Astrocyte of the hippocampus (primary cell): ENCODE measurements around the gene ABCG2.
A peak's percentile ranks its signal among the peaks of the same experiment; 100 is the strongest.
"Not testable (repeated sequence)": the region's sequence is repeated elsewhere in the genome, so short reads cannot be mapped to it uniquely, and the experiment has no call there.

Experiments
- DNase-seq: peaks from one replicate; pipeline ENCODE4 v3.0.0; 2011; ENCODE audit warnings: low read depth, low spot score

The ABCG2 gene

GRCh38 chr4:88166608-88167007 lies 8.2 kb upstream of the ABCG2 start:
- DNase-seq, result no peak

GRCh38 chr4:88163336-88163735 lies 4.9 kb upstream of the ABCG2 start:
- DNase-seq, result no peak

DNA sequence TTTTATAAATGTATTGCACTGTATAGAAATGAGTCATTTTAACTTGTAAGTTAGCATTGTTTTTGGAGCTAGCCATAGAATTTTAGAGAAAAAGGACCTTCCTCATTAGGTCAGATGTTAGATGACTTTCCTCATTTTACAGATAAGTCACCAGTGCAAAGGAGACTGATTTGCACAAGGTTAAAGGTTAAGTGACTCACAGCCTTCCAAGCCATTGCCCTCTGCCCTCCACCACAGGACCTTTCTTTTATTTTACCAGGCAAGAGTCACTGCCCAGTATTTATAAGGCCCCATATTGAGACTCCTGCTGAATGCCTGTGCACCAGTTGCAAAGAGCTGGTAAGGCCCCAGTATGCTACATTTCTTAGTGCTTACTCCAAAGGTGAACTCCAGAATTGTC lies 4.2 kb upstream of the ABCG2 start:
- DNase-seq, result no peak

GRCh38 chr4:88159229-88159725 lies 838 bp upstream of the ABCG2 start:
- DNase-seq, result no peak

DNA sequence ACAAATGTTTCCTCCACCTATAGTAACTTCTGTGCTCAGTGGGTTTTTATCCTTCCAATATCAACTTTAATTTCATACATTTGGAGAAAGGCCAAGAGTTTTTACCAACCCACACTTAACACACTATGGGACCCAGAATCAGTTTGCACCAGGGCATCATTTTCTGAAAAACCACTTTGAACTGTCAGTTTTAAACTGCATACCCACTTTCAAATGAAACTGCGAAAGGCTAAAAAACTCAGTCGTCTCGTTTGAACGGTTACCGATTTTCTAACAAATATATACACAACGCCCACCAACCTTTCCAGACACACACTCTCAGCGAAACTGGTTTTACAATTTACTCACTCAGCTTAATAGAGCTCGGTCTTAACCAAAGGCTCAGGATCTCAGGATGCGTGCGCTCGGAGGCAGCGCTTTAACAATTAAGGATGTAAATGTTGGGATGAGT lies 376 bp downstream of the ABCG2 start:
- no peak for DNase-seq

GRCh38 chr4:88152331-88152730 lies 6.1 kb downstream of the ABCG2 start:
- DNase-seq, result not testable (repeated sequence)

DNA sequence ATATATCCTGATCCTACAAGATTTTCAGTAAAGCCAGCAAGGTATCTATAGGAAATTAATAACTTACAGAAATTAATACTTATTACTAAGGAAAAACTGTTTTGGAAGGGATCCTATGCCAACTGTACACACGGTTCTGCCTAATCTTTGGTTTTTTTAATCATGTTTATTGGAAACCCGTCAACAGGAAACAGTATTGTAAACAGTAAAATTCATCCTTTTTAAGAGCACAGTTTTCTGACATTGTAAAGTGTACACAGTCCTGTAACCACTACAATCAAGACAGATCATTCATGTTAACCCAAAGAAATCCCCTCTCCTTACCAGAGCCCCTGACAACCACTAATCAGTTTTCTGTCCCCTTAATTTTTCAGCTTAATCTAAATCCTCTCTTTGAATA lies 9.9 kb downstream of the ABCG2 start:
- DNase-seq, result no peak

GRCh38 chr4:88147799-88148217 lies 10.6 kb downstream of the ABCG2 start:
- DNase-seq, result no peak

GRCh38 chr4:88146891-88147290 lies 11.5 kb downstream of the ABCG2 start:
- DNase-seq, result no peak

DNA sequence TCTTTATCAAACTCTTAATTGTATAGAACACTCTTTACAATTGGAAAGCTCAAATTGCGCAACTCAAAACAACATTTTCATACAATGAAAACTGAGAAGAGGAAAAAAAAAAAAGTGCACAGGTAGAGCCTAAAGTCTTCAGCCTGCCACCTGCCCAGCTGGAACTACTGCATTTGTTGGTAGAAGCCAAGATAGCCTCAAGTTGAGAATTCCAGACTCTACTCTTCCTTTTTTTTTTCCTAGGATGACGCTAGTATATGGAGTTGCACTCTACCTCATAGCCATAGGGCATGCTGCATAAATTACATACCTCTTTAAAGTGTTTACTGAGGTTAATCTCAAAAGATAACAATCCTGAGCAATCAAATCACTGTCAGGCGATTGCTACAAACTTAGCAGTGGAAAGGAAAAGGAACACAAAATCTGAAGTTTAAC lies 13.6 kb downstream of the ABCG2 start:
- no peak for DNase-seq

GRCh38 chr4:88144048-88144447 lies 14.4 kb downstream of the ABCG2 start:
- DNase-seq, result no peak

GRCh38 chr4:88143504-88143903 lies 14.9 kb downstream of the ABCG2 start:
- peak; percentile 65 for DNase-seq

- peak; percentile 37 for DNase-seq
These were observed 19.9 kb downstream of the ABCG2 start for GRCh38 chr4:88138561-88138960.

GRCh38 chr4:88137112-88137511 lies 21.3 kb downstream of the ABCG2 start:
- no peak for DNase-seq

DNA sequence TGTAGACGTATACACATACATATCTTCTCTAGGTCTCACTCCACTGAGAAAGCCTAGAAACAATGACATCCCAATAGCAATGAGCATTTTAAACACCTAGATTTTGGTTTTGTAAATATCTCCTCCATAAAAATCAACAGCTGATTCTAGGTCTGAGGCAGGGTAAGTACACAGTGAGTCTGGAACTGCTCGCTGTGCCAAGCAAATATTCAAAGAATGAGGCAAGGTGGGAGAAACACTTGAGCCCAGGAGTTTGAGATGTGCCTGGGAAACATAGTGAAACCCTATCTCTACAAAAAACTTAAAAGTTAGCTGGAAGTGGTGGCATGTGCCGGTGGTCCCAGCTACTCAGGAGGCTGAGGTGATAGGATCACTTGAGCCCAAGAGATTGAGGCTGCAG lies 22.2 kb downstream of the ABCG2 start:
- no peak for DNase-seq

GRCh38 chr4:88135356-88135663 lies 23.1 kb downstream of the ABCG2 start:
- DNase-seq, result no peak

- DNase-seq, result no peak
These were observed 23.7 kb downstream of the ABCG2 start for GRCh38 chr4:88134536-88135355.

- no peak for DNase-seq
These were observed 24.3 kb downstream of the ABCG2 start for GRCh38 chr4:88134111-88134510.

- DNase-seq, result no peak
These were observed 27.7 kb downstream of the ABCG2 start for GRCh38 chr4:88130544-88131305.

DNA sequence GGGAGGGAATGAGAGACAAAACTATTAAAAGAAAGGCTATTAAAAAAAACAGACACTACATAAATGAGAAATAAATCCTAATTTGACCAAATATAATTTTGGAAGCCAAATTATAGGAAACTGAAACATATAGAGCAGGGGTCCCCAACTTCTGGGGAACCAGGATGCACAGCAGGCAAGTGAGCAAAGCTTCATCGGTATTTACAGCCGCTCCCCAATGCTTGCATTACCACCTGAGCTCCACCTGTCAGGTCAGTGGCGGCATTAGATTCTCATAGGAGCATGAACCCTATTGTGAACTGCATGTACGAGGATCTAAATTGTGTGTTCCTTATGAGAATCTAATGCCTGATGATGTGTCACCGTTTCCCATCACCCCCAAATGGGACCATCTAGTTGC lies 28.4 kb downstream of the ABCG2 start:
- DNase-seq, result no peak

DNA sequence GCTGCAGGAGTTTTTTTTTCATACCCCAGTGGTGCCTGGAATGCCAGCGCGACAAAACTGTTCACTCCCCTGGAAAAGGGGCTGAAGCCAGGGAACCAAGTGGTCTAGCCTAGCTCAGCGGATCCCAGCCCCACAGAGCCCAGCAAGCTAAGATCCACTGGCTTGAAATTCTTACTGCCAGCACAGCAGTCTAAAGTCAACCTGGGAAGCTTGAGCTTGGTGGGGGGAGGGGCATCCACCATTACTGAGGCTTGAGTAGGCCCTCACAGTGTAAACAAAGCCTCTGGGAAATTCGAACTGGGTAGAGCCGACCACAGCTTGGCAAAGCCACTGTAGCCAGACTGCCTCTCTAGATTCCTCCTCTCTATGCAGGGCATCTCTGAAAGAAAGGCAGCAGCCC lies 36.2 kb downstream of the ABCG2 start:
- DNase-seq, result not testable (repeated sequence)

- no peak for DNase-seq
These were observed 38.5 kb downstream of the ABCG2 start for GRCh38 chr4:88119943-88120342.

- no peak for DNase-seq
These were observed 42.9 kb downstream of the ABCG2 start for GRCh38 chr4:88115587-88115986.
